Pancreas (tissue), 10 donors: ENCODE measurements around the gene GFI1B. TPM values are rescaled to one million over a fixed set of nuclear protein-coding genes. Genes with fewer than 3 reads are reported as not detected.

Source experiments
- ATAC-seq, 4 donors: fragments of 200-7000 bp; cut with Tn5 transposase; one replicate each; pipeline versions ENCODE4 v1.8.0 to v1.9.1; 2020; ENCODE audit warnings: mild to moderate bottlenecking in 4 of 4, moderate library complexity in 4 of 4
- DNase-seq, 6 donors: peaks; one replicate each; pipeline ENCODE4 v3.0.0-alpha.2; 2020
- FAIRE-seq: peaks from 2 replicates; lab custom pipeline; 2012; peaks lifted over from hg19 to GRCh38; lab: Jason Lieb, UNC
- H3K27ac ChIP-seq, 4 donors: fragments of 200-600 bp; sonication (generic); 1 replicate in 3 of 4; 2 replicates in 1 of 4; pipeline versions ENCODE4 v1.5.0 to v1.8.0; 2020
- H3K27me3 ChIP-seq, 4 donors: fragments of 200-600 bp; one replicate each; pipeline ENCODE4 v1.8.0; 2021
- H3K36me3 ChIP-seq, 3 donors: fragments of 200-600 bp; sonication (generic) in 1 of 3; one replicate each; pipeline versions ENCODE4 v1.5.0 to v1.8.0; 2020 to 2021
- H3K4me1 ChIP-seq, 3 donors: fragments of 200-600 bp; one replicate each; pipeline ENCODE4 v1.8.0; 2021
- H3K4me3 ChIP-seq, 4 donors: fragments of 200-600 bp; sonication (generic) in 2 of 4; one replicate each; pipeline versions ENCODE4 v1.5.0 to v1.8.0; 2020 to 2021
- H3K9me3 ChIP-seq, 4 donors: fragments of 200-600 bp; one replicate each; pipeline ENCODE4 v1.8.0; 2021
- CTCF ChIP-seq, 4 donors: fragments of 200-600 bp; sonication (generic) in 3 of 4; IDR thresholded peaks; one replicate each; pipeline versions ENCODE4 v1.5.0 to v1.8.0; 2021; ENCODE audit warnings: antibody characterized with exemption in 4 of 4
- WGBS, 2 donors: extraction: QIAGEN DNeasy Blood & Tissue Kit; methylation state at CpG; one replicate each; pipeline ENCODE4 v1.1.7; 2013; 5-methylcytosine and 5-hydroxymethylcytosine counted together
- intact Hi-C, 3 donors: fragments of 100-400 bp; cut with DNase I; formaldehyde crosslinking; loops; one replicate each; pipeline versions ENCODE4 v1.11.1 to v1.14.2; 2022
- polyA plus RNA-seq, 2 donors: library from polyadenylated mRNA; stranded (reverse); fragments of 200-250 nt; gene quantifications; one replicate each; pipeline ENCODE4 v1.2.3, GENCODE V29; 2013
- total RNA-seq, 6 donors: library from RNA; stranded (reverse); fragmentation: NEBNext Ultra II Directional in 4 of 6; extraction: Animal tissue kit (Norgen Biotek cat#: 25700) in 4 of 6; gene quantifications; one replicate each; pipeline versions ENCODE4 v1.2.1 to v1.2.4, GENCODE V29; 2021 to 2023
- donor health status: healthy with polysubstance abuse.
- donor health status: DM: no; HTN: no; CAD: no; lungs with moderate emphysema.
- donor health status: DM: no; HTN: no; CAD: no.
- donor health status: control.
- donor health status: control.
- donor health status: Bipolar disorder and iron deficiency.
- donor health status: DM: yes; HTN: yes; CAD: no.
- donor health status: DM: no; HTN: no; CAD: no.
- donor health status: DM: no; HTN: no; CAD: no.
- donor health status: DM: yes; HTN: yes; CAD: no.

GFI1B gene
- total and polyA plus RNA-seq, 8 donors = 0.09 to 0.31 (median 0.14) TPM; not detected in 5

GRCh38 chr9:133004091-133004998, 25.9 kb downstream of the GFI1B start:
- Histone ChIP-seq H3K27ac (no peak overlapping the region), H3K36me3 (no peaks in the 10 kb centered on the region), H3K4me1 (no peaks in the 10 kb centered on the region), H3K27me3 (no peaks in the 10 kb centered on the region), H3K9me3 (no peaks in the 10 kb centered on the region), H3K4me3 (no peak overlapping the region)
- DNase-seq (peak in 1 of 6 donors; percentile 24), FAIRE-seq (no peak), ATAC-seq (no peak)
- no peak for TF ChIP-seq CTCF (IDR thresholded peaks at IDR 0.05)
- WGBS, 2 donors = 72 to 73% methylated on average over 9 of the region's 9 CpGs
- intact Hi-C loops = no loop called here

DNA sequence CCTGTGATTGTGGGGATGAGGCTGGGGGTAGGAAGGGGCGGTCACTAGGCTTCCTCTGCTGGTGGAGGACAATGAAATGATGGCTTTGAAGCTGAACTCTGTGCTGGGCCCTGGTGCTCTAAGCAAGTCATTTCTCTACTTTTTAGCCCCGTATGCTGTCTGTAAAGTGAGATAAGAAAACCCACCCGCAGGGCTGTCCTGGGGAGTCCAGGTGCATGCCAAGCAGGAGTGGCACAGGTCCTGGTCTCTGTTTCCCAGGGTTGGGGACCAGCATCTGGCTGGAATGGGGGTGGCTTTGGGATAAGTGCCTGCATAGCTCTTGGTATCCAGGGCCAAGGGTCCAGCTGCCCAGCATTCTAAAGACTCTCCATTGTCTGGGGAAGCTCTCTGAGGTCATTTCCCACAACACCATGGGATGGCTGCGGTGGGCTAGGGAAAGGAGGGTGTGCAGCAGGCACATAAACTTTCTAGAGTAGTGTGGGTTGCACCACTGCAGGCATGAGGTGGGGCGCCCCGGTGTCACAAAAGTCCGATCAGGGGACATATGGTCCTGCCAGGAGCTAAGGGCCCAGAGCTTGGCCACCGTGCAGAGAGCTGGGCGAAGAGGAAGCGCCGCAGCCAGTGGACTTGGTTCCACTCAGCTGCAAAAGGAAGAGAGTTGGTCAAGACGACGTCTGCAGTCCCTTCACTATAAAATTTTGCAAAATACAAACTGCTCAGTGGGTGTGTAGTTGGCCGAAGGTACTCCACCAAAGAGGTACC, 26.7 kb downstream of the GFI1B start:
- Histone ChIP-seq H3K4me3 (no peak overlapping the region), H3K27me3 (no peaks in the 10 kb centered on the region), H3K36me3 (no peaks in the 10 kb centered on the region), H3K27ac (no peak overlapping the region), H3K4me1 (no peaks in the 10 kb centered on the region), H3K9me3 (no peaks in the 10 kb centered on the region)
- 79 to 88% methylated on average over 14 of the region's 14 CpGs for WGBS, 2 donors
- DNase-seq (peak in 1 of 6 donors; percentile 27), ATAC-seq (no peak), FAIRE-seq (no peak)
- intact Hi-C loops = no loop called here
- TF ChIP-seq CTCF (IDR thresholded peaks at IDR 0.05) = no peak

GRCh38 chr9:133005957-133006356, 27.5 kb downstream of the GFI1B start:
- no peaks in the 10 kb centered on the region for H3K36me3 ChIP-seq
- no peak for FAIRE-seq
- no peaks in the 10 kb centered on the region for H3K27me3 ChIP-seq
- no peak for DNase-seq
- ATAC-seq = no peak
- H3K4me1 ChIP-seq = no peaks in the 10 kb centered on the region
- H3K27ac ChIP-seq = no peak overlapping the region
- intact Hi-C loops = no loop called here
- no peak for TF ChIP-seq CTCF (IDR thresholded peaks at IDR 0.05)
- no peaks in the 10 kb centered on the region for H3K9me3 ChIP-seq
- no peak overlapping the region for H3K4me3 ChIP-seq
- 61 to 62% methylated on average over 3 of the region's 3 CpGs for WGBS, 2 donors

DNA sequence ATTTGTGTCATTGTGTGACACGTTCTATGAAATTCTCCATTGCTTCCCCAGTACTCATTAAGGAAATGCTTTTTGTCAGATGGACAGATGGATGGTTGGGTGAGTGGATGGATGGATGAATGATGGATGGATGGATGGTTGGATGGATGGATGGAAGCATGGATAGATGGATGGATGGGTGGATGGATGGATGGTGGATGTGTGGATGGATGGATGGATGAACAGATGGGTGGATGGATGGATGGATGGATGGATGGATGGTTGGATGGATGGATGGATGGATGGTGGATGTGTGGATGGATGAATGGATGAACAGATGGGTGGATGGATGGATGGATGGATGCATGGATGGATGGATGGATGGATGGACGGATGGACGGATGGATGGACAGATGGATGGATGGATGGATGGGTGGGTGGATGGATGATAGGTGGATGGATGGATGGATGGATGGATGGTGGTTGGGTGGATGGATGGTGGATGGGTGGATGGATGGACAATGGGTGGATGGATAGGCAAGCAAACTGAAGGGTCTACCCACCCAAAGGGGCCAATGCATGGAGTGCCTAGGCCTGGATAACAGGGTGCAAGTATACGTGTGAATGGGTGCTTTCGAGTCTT, 28.3 kb downstream of the GFI1B start:
- Histone ChIP-seq H3K4me1 (no peaks in the 10 kb centered on the region), H3K9me3 (no peaks in the 10 kb centered on the region), H3K27ac (no peak overlapping the region), H3K27me3 (no peaks in the 10 kb centered on the region), H3K36me3 (no peaks in the 10 kb centered on the region), H3K4me3 (no peak overlapping the region)
- no peak for TF ChIP-seq CTCF (IDR thresholded peaks at IDR 0.05)
- intact Hi-C loops = no loop called here
- no peak for ATAC-seq
- 62 to 74% methylated on average over 5 of the region's 5 CpGs for WGBS, 2 donors
- FAIRE-seq = no peak
- no peak for DNase-seq
